GM12872 (cell line): ENCODE data around the gene UBE2D2.

Source experiments
- TF ChIP-seq, protein P1 (sequence below): IDR thresholded peaks from 3 replicates; pipeline ENCODE4 v1.5.1; 2011; ENCODE audit warnings: low read depth, mild to moderate bottlenecking, low read length, moderate library complexity; ENCODE audit not compliant: insufficient read depth

UBE2D2 gene

DNA sequence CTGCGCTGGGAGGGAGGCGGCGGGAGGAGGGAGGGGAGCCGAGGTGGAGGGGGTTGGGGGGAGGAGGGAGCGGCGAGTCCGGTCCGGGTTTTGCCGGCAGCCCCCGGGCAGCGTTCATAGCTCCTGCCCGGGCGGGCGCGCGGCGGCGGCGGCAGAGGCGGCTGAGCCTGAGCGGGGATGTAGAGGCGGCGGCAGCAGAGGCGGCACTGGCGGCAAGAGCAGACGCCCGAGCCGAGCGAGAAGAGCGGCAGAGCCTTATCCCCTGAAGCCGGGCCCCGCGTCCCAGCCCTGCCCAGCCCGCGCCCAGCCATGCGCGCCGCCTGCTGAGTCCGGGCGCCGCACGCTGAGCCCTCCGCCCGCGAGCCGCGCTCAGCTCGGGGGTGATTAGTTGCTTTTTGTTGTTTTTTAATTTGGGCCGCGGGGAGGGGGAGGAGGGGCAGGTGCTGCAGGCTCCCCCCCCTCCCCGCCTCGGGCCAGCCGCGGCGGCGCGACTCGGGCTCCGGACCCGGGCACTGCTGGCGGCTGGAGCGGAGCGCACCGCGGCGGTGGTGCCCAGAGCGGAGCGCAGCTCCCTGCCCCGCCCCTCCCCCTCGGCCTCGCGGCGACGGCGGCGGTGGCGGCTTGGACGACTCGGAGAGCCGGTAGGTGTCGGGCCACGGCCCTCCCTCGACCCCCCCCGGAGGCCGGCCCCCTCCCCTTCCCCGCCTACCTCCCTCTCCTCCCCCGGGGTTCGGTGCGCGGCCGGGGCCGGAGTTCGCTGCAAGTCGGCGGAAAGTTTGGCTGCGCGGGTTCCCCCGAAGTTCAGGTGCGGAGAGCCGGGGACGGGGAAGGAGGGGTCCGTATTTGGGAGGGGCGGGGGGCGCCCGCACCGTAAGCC lies 87.3 kb downstream of the UBE2D2 start, which contains the start of gene CXXC5:
TSS of gene CXXC5 (plus strand) at position 145 of the 877 bp plus-strand sequence. CDS start 32,175 bp downstream, outside the sequence.
- TF ChIP-seq, protein P1, sequence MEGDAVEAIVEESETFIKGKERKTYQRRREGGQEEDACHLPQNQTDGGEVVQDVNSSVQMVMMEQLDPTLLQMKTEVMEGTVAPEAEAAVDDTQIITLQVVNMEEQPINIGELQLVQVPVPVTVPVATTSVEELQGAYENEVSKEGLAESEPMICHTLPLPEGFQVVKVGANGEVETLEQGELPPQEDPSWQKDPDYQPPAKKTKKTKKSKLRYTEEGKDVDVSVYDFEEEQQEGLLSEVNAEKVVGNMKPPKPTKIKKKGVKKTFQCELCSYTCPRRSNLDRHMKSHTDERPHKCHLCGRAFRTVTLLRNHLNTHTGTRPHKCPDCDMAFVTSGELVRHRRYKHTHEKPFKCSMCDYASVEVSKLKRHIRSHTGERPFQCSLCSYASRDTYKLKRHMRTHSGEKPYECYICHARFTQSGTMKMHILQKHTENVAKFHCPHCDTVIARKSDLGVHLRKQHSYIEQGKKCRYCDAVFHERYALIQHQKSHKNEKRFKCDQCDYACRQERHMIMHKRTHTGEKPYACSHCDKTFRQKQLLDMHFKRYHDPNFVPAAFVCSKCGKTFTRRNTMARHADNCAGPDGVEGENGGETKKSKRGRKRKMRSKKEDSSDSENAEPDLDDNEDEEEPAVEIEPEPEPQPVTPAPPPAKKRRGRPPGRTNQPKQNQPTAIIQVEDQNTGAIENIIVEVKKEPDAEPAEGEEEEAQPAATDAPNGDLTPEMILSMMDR = no peak

DNA sequence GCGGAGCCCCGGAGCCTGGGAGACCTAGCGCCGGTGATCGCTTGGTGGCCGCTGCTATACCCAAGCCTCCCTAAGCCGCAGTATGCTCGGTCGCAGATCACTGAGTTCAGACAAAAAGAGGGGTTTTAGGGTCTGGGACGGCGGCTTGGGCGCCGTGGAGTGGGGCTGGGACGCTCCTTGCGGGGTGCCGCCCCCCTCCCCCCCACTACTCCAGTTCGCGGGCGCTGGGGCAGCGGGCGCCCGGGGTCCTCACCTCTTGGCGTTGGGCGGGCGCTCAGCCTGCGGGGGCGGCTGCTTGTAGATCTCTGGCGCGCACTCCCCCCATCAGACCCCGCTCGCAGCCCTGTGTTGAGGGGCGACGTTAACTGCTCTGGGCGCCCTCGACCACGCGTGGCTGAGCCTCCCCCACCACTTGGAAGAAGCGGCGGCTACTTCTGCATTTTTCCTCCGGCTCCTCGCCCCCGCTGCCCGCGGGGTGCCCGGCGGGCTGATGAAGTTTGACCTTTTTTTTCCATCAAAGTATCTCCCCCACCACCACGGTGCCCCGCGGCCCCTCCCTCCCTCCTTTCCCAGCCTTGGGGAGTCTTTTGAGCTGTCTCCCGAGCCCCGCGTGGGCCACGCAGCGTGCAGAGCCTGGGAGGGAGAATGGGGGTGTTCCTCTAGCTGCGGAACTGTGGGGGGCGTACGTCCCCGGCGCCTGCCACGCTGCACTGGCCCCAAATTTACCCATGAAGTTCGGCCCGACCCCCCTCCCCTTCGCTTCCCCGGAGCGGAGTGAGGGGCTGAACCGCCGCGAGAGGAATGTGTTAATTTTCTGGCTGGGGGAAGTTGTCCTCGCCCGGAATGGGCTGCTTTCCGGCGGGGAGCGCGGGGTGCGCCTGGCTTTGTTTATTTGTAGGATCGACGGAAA lies 88.2 kb downstream of the UBE2D2 start:
- TF ChIP-seq, protein P1 = peak; percentile 21; the same call in 1 of the 3 replicates

DNA sequence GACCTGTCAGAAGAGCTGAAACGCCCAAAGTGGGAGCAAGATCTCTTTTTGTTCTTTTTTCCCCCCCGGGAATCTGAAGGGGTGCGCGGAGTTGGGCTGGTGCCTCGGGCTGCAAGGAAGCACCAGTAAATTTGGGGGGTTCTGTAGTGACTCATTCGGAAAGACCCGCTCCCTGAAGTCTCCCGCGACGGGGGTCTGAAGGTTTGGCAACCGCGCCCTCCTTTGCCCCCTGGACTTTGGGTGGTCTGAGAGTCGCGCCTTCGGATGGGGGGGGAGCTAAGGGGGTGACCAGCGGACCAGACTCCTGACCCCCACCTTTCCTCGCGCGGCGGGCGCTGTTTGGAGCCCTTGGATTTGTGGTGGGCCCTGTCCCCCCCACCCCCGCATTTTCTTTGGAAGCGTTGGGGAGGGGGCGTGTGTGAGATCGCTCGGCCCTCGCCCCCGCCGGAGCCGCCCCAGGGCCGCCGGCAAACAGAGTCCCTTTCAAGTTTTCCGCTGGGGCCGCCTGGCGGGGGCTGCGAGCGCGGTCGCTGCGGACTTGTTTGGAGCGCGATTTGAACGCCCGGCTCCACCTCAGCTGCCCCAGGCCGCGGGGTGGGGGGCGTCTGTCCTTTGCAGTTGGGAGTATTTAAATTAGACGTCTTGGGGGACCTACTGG lies 89.0 kb downstream of the UBE2D2 start:
- TF ChIP-seq, protein P1 = peak; percentile 48; the same call in 2 of the 3 replicates

DNA sequence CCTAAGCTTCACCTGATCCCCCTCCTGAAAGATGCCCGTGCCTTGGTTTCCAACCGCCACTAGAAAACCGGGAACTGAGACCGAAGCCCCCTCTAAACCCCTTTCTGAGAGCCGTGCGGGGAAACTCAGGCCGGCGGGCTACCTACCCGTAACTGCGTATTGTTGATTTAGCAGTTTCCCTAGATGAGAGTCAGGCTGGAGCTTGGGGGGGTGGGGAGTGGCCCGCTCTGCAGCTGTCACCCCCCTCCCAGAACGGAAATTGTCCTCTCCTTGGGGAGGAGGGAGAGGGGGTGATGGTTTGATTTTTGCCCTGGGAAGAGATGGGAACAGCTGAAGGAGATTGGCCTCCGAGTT lies 89.5 kb downstream of the UBE2D2 start:
- TF ChIP-seq, protein P1 = no peak

DNA sequence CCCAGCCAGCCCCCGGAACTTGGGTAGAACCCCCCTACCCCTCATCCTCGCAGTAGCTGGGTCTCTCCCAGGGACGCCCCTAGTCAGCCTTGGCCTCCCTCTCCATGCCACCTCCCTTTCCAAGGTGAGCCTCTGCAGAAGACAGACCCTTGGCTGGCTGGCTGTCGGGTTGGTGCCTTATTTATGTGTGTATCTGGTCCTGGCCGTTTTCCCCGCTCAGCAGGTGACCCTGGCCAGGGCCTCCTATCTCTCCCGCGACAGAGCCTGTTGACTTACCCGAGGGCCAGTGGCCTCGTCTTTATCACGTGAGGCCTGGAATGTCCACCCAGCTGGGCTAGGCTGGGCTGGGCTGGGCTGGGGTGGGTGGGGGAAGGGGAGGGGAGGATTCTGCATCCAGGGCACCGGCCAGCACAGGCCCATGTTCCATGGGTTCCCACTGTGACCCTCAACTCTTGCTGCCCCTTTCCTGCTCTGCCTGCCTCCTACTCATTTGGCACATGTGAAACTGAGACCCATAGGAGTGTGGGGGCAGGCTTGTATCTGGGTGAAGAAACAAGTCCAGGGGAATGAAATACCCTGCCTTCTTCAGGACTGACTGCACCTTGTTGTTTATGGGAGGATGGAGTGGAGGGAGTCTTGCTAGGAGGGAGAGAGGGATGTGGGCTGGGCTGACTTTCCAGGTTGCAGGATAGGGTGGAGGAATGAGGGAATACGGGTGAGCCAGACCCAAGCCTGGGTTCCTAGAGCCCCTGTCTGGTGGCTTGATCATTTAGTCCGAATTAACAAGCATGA lies 90.1 kb downstream of the UBE2D2 start:
- TF ChIP-seq, protein P1 = no peak

DNA sequence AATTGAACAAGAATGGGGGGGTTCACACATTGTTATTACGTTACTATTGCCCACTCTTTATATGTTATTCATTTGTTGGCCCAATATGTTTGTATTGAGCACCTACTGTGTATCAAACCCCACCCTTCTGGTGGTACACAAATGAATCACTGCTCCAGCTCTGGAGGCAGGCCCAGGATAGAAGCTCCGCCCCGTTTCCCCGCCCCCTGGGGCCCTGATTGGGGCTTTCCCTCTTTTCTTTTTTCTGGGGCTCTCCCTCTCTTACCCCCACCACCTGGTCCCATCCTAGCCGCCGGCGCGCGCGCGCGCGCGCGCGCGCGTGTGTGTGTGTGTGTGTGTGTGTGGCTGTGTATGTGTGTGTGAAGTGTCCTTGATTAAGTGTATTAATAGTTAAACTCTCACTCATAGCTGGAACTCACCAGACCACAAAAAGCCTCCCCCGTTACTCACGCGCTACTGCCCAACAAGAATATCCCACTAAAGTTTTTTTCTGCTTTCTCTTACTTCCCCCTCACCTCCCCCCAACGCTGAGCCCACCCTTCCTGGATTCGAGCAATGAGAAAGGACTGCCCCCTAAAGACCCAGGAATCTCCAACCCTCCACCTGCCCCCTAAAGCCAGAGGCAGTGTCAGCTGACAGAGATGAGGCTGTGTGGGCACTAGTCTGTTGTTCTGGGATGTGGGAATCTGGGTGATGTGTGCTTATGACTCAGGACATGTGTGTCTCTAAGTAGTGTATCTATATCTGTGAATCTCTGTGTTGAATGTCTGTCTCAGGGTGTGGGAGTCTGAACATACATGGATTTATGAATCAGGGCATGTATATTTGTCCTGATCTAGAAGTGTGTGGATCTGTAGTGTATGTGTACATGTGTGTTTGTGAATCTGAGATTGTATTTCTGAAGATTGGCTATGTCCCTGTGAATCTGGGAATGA lies 91.0 kb downstream of the UBE2D2 start:
- TF ChIP-seq, protein P1 = no peak
